Kidney epithelial cell (primary cell): Measurements from ENCODE around the gene CILP2. TPM values are rescaled to one million over a fixed set of nuclear protein-coding genes. Genes with fewer than 3 reads are reported as not detected.

Experiments
- DNase-seq: peaks from one replicate; pipeline ENCODE4 v3.0.0-alpha.2; 2010; ENCODE audit warnings: low read depth
- H3K27me3 ChIP-seq: 2 replicates; pipeline ENCODE4 v1.6.0; 2011; ENCODE audit warnings: low read length; ENCODE audit not compliant: control insufficient read depth, insufficient read depth
- H3K36me3 ChIP-seq: 2 replicates; pipeline ENCODE4 v1.5.1; 2011; ENCODE audit warnings: low read length; ENCODE audit not compliant: control insufficient read depth, insufficient read depth
- H3K4me3 ChIP-seq: 2 replicates; pipeline ENCODE4 v1.5.1; 2011; ENCODE audit warnings: low read depth, mild to moderate bottlenecking, control low read depth, low read length
- total RNA-seq: library from RNA; depleted of rRNA; stranded (reverse); fragments of >200 nt; gene quantifications from 2 replicates; pipeline ENCODE4 v1.2.3, GENCODE V29; 2015
- TF ChIP-seq, protein P1 (sequence below): IDR thresholded peaks from 2 replicates; pipeline ENCODE4 v1.5.1; 2011; ENCODE audit warnings: mild to moderate bottlenecking, moderate library complexity, low read length, control low read depth, inconsistent platforms; ENCODE audit not compliant: insufficient read depth, poor library complexity, severe bottlenecking

CILP2 gene
- total RNA-seq, 1 donor from 2014 or later, result not detected

- Histone ChIP-seq H3K36me3 (no peaks in the 10 kb centered on the region), H3K27me3 (no peaks in the 10 kb centered on the region), H3K4me3 (no peak overlapping the region)
- no peak for DNase-seq
- TF ChIP-seq, protein P1, sequence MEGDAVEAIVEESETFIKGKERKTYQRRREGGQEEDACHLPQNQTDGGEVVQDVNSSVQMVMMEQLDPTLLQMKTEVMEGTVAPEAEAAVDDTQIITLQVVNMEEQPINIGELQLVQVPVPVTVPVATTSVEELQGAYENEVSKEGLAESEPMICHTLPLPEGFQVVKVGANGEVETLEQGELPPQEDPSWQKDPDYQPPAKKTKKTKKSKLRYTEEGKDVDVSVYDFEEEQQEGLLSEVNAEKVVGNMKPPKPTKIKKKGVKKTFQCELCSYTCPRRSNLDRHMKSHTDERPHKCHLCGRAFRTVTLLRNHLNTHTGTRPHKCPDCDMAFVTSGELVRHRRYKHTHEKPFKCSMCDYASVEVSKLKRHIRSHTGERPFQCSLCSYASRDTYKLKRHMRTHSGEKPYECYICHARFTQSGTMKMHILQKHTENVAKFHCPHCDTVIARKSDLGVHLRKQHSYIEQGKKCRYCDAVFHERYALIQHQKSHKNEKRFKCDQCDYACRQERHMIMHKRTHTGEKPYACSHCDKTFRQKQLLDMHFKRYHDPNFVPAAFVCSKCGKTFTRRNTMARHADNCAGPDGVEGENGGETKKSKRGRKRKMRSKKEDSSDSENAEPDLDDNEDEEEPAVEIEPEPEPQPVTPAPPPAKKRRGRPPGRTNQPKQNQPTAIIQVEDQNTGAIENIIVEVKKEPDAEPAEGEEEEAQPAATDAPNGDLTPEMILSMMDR, result no peak
Measured at GRCh38 chr19:19504754-19505668, 33.1 kb upstream of the CILP2 start.

DNA sequence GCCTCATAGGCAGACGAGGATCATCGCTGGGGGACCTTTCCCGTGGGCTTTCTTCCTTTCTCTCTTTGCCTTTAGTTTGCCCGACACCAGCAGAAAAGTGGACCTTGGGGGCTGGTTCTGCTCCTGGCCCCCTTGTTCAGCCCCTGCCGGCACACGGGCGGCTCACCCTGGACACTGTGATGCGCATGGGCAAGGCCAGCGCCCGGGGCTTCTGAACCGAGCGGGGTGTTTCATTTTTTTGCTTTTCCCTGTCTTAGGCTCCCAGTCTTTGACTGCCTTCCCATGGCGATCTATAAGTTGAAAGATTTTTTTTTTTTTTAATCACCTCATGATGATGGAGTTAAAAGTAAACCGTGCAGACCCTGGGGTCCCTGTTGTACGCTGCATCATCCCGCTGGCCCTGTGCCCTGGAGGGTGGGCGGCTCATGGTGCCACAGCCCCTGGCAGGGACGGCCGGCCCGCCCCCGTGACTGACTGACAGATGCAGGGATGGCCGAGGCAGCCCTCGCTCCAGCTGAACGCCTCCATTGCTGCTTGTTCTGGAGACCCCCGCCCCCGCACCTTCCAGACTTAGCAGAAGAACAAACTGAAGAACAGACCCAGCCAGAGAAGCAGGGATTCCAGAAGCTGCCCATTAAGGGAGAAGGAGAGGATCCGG, 32.3 kb upstream of the CILP2 start:
- H3K36me3 ChIP-seq, result no peaks in the 10 kb centered on the region
- H3K27me3 ChIP-seq, result no peaks in the 10 kb centered on the region
- TF ChIP-seq, protein P1, result no peak
- H3K4me3 ChIP-seq, result no peak overlapping the region
- DNase-seq, result no peak

- TF ChIP-seq, protein P1, result no peak
- no peaks in the 10 kb centered on the region for H3K36me3 ChIP-seq
- H3K27me3 ChIP-seq, result no peaks in the 10 kb centered on the region
- H3K4me3 ChIP-seq, result no peak overlapping the region
- no peak for DNase-seq
Measured at GRCh38 chr19:19506592-19506991, 31.5 kb upstream of the CILP2 start.

DNA sequence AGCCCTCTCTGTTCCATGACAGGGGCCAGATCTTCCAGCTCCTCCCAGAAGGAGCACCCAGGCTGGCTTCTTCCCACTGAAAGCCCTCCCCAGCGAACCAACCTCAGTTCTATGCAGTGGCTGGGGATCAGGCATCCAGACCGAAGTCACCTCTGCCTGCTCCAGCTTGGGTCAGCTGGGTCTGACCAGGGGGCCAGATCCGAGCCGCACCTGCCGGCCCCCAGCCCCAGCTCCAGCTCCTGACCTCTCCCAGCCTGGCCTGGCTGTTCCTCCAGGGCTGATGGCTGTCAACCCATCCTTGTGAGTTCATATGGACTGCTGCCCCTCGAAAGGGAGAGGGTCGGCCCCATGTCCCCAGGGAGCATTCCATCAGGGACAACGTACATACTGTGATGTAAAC, 30.7 kb upstream of the CILP2 start:
- no peaks in the 10 kb centered on the region for H3K36me3 ChIP-seq
- TF ChIP-seq, protein P1, result no peak
- no peak for DNase-seq
- H3K4me3 ChIP-seq, result no peak overlapping the region
- H3K27me3 ChIP-seq, result no peaks in the 10 kb centered on the region

DNA sequence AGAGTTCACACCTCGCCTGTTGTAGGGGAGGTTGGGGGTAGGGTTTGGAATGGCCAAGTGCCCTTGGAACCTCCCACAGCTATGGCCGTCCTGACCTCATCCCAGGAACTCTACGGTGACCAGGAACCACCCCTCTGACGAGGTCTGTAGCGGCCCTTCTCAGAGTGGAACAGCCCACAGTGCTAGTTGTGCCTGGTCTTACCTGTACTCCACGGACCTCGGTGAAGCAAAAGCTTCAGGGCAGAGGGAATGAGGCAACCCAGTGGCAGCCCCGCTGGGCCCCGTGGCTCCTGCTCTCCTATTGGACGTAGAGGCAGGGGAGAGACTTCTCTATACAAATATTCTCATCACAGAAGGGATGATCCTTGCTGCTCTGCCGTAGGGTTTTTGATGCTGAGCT, 29.8 kb upstream of the CILP2 start:
- TF ChIP-seq, protein P1, result no peak
- no peaks in the 10 kb centered on the region for H3K36me3 ChIP-seq

More for the DNA sequence above, 29.8 kb upstream of the CILP2 start:
- no peak for DNase-seq
- Histone ChIP-seq H3K27me3 (no peaks in the 10 kb centered on the region), H3K4me3 (no peak overlapping the region)
